Neural progenitor cell (in vitro differentiated cells): ENCODE measurements around the gene AOX1. TPM values are rescaled to one million over a fixed set of nuclear protein-coding genes. Genes with fewer than 3 reads are reported as not detected.

Experiments
- DNase-seq: peaks from one replicate; pipeline ENCODE4 v3.0.0-alpha.2; 2016; ENCODE audit warnings: low spot score
- H2AFZ ChIP-seq: fragments of 200-600 bp; sonication (generic); replicated peaks from 2 replicates; pipeline ENCODE4 v1.6.1; 2016; ENCODE audit warnings: antibody characterized with exemption
- H3F3A ChIP-seq: fragments of 200-600 bp; sonication (generic); 2 replicates; pipeline ENCODE4 v1.6.1; 2016; ENCODE audit warnings: antibody characterized with exemption, low read depth
- H3K27ac ChIP-seq: fragments of 200-600 bp; sonication (generic); 2 replicates; pipeline ENCODE4 v1.5.1; 2016; ENCODE audit warnings: mild to moderate bottlenecking
- H3K27me3 ChIP-seq: fragments of 200-600 bp; sonication (generic); 2 replicates; pipeline ENCODE4 v1.6.1; 2016; ENCODE audit warnings: mild to moderate bottlenecking, moderate library complexity
- H3K36me3 ChIP-seq: fragments of 200-600 bp; sonication (generic); 2 replicates; pipeline ENCODE4 v1.5.1; 2016
- H3K4me1 ChIP-seq: fragments of 200-600 bp; sonication (generic); 2 replicates; pipeline ENCODE4 v1.6.1; 2016; ENCODE audit warnings: mixed run types
- H3K4me2 ChIP-seq: fragments of 200-600 bp; sonication (generic); 2 replicates; pipeline ENCODE4 v1.6.1; 2016
- H3K4me3 ChIP-seq: fragments of 200-600 bp; sonication (generic); 2 replicates; pipeline ENCODE4 v1.5.1; 2016
- H3K79me2 ChIP-seq: fragments of 200-600 bp; sonication (generic); 2 replicates; pipeline ENCODE4 v1.6.1; 2016; ENCODE audit warnings: low read depth
- H3K9ac ChIP-seq: fragments of 200-600 bp; sonication (generic); 2 replicates; pipeline ENCODE4 v1.6.1; 2016
- H3K9me3 ChIP-seq: fragments of 200-600 bp; sonication (generic); 2 replicates; pipeline ENCODE4 v1.5.1; 2016; ENCODE audit warnings: low read depth
- H4K20me1 ChIP-seq: fragments of 200-600 bp; sonication (generic); 2 replicates; pipeline ENCODE4 v1.6.1; 2016; ENCODE audit warnings: low read depth
- H3K27ac Mint-ChIP-seq: 3 replicates; pipeline ENCODE4 v1.8.0; 2021; ENCODE audit warnings: mixed read lengths
- H3K27me3 Mint-ChIP-seq: 2 replicates; pipeline ENCODE4 v1.8.0; 2022; ENCODE audit warnings: low read depth, mild to moderate bottlenecking, inconsistent platforms, moderate library complexity, mixed read lengths; ENCODE audit not compliant: insufficient read depth
- H3K36me3 Mint-ChIP-seq: 3 replicates; pipeline ENCODE4 v1.8.0; 2021; ENCODE audit warnings: mixed read lengths
- H3K4me1 Mint-ChIP-seq: 3 replicates; pipeline ENCODE4 v1.8.0; 2021; ENCODE audit warnings: mixed read lengths
- H3K4me3 Mint-ChIP-seq: 3 replicates; pipeline ENCODE4 v1.8.0; 2021; ENCODE audit warnings: mild to moderate bottlenecking, moderate library complexity, mixed read lengths
- H3K9me3 Mint-ChIP-seq: 3 replicates; pipeline ENCODE4 v1.8.0; 2020; ENCODE audit warnings: mixed read lengths
- EZH2 ChIP-seq: fragments of 200-600 bp; sonication (generic); IDR thresholded peaks from 2 replicates; pipeline ENCODE4 v1.6.1; 2017; ENCODE audit warnings: antibody characterized with exemption, mild to moderate bottlenecking, moderate library complexity
- EZH2phosphoT487 ChIP-seq: fragments of 200-600 bp; sonication (generic); IDR thresholded peaks from 2 replicates; pipeline ENCODE4 v1.6.1; 2017; ENCODE audit warnings: antibody characterized with exemption
- total RNA-seq: library from RNA; depleted of rRNA; stranded (reverse); fragments of >200 nt; gene quantifications from 2 replicates; pipeline ENCODE4 v1.2.3, GENCODE V29; 2015; ENCODE audit warnings: low replicate concordance
- TF ChIP-seq, protein P1 (sequence below): fragments of 200-600 bp; sonication (generic); IDR thresholded peaks from 2 replicates; pipeline ENCODE4 v1.5.1; 2017; ENCODE audit warnings: antibody characterized with exemption, mild to moderate bottlenecking

The AOX1 gene
- total RNA-seq, 1 donor from 2014 or later: 6.2 TPM

GRCh38 chr2:200595913-200596312, 10.1 kb downstream of the AOX1 start:
- Histone ChIP-seq H3K9ac (no peak overlapping the region), H3K4me1 (no peaks in the 10 kb centered on the region), H3K4me3 (no peak overlapping the region), H2AFZ (no peak overlapping the region), H3K9me3 (no peaks in the 10 kb centered on the region), H3K36me3 (no peaks in the 10 kb centered on the region), H3K27me3 (no peaks in the 10 kb centered on the region), H3K79me2 (no peaks in the 10 kb centered on the region), H3K4me2 (no peak overlapping the region), H3K27ac (no peak overlapping the region), H4K20me1 (no peaks in the 10 kb centered on the region), H3F3A (no peaks in the 10 kb centered on the region)
- Mint-ChIP-seq H3K36me3 (no peaks in the 10 kb centered on the region), H3K27ac (no peak overlapping the region), H3K9me3 (no peaks in the 10 kb centered on the region), H3K4me1 (peaks cover 2% of the 10 kb centered on the region), H3K27me3 (peaks cover 4% of the 10 kb centered on the region), H3K4me3 (no peak overlapping the region)
- DNase-seq: no peak
- TF ChIP-seq EZH2: no peak
- TF ChIP-seq, protein P1, sequence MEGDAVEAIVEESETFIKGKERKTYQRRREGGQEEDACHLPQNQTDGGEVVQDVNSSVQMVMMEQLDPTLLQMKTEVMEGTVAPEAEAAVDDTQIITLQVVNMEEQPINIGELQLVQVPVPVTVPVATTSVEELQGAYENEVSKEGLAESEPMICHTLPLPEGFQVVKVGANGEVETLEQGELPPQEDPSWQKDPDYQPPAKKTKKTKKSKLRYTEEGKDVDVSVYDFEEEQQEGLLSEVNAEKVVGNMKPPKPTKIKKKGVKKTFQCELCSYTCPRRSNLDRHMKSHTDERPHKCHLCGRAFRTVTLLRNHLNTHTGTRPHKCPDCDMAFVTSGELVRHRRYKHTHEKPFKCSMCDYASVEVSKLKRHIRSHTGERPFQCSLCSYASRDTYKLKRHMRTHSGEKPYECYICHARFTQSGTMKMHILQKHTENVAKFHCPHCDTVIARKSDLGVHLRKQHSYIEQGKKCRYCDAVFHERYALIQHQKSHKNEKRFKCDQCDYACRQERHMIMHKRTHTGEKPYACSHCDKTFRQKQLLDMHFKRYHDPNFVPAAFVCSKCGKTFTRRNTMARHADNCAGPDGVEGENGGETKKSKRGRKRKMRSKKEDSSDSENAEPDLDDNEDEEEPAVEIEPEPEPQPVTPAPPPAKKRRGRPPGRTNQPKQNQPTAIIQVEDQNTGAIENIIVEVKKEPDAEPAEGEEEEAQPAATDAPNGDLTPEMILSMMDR: no peak
- TF ChIP-seq EZH2phosphoT487: no peak

DNA sequence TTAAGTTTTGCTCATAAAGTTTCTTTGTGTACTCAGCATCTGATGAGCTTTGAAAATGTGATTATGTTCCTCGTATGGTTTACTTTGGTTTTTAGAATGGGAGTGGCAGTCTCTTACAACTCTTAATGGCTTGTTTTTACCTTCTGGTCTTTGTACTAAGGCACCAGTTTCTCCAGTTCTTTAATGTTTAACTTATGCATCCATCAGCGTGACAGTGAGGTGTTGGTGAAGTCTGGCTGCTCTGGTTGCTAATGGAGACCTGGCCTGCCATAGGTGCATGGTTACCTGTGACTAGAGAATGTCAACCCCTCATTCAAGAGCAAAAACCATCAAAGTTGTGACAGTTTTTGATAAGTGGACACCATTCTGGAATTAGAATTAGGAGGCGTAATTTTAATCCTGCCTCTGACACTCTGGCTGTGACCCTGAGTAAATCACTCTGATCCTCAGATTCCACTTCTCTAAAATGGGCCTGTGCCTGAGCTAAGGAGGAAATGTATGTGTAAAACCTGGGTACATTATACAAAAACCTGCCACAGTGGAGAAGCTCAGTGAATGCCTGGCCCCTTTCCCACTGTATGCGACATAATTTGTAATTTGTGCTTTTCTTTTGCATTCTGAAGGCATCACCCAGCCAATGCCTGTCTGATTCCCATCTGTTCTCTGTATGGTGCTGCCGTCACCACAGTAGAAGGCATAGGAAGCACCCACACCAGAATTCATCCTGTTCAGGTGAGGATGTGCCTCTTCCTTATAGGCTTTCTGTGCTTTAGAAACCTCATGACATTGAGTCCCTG, 11.2 kb downstream of the AOX1 start:
- peaks cover 4% of the 10 kb centered on the region for H3K27me3 Mint-ChIP-seq
- no peak overlapping the region for H3K27ac Mint-ChIP-seq
- no peaks in the 10 kb centered on the region for H3K9me3 Mint-ChIP-seq
- no peaks in the 10 kb centered on the region for H3K27me3 ChIP-seq
- no peaks in the 10 kb centered on the region for H3K4me1 ChIP-seq
- H3K36me3 Mint-ChIP-seq: no peaks in the 10 kb centered on the region
- TF ChIP-seq EZH2 (no peak), EZH2phosphoT487 (no peak)
- TF ChIP-seq, protein P1: no peak
- H2AFZ ChIP-seq: no peak overlapping the region
- H3F3A ChIP-seq: no peaks in the 10 kb centered on the region
- no peaks in the 10 kb centered on the region for H3K9me3 ChIP-seq
- no peak for DNase-seq
- H3K4me3 Mint-ChIP-seq: no peak overlapping the region
- H3K9ac ChIP-seq: no peak overlapping the region
- H4K20me1 ChIP-seq: no peaks in the 10 kb centered on the region
- peaks cover 2% of the 10 kb centered on the region for H3K4me1 Mint-ChIP-seq
- no peak overlapping the region for H3K4me2 ChIP-seq
- H3K36me3 ChIP-seq: no peaks in the 10 kb centered on the region
- H3K79me2 ChIP-seq: no peaks in the 10 kb centered on the region
- no peak overlapping the region for H3K27ac ChIP-seq
- no peak overlapping the region for H3K4me3 ChIP-seq

DNA sequence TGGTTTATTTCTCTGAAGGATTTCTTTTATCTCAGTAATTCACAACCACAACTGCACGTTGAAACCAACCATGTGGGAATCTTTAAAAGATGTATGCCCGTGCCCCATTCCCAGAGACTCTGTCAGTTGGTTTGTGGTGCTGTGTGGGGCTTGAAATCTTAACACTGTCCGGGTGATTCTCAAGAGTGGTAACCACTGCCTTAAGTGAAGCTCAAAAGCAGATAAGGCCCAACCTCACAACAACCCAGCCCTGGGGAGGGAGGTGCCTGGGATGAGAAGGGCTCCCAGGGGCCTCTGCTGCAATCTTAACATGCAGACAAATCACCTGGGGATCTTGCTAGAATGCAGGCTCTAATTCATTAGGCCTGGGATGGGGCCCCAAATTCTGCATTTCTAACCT, 13.4 kb downstream of the AOX1 start:
- no peak overlapping the region for H3K4me3 ChIP-seq

More for the DNA sequence above, 13.4 kb downstream of the AOX1 start:
- H4K20me1 ChIP-seq: no peaks in the 10 kb centered on the region
- TF ChIP-seq, protein P1: no peak
- no peak for TF ChIP-seq EZH2phosphoT487
- TF ChIP-seq EZH2: no peak
- H3F3A ChIP-seq: no peaks in the 10 kb centered on the region
- H3K4me1 ChIP-seq: no peaks in the 10 kb centered on the region
- no peak overlapping the region for H3K9ac ChIP-seq
- DNase-seq: no peak
- Mint-ChIP-seq H3K9me3 (no peaks in the 10 kb centered on the region), H3K4me1 (peaks cover 2% of the 10 kb centered on the region), H3K27ac (no peak overlapping the region), H3K27me3 (peaks cover 2% of the 10 kb centered on the region), H3K4me3 (no peak overlapping the region), H3K36me3 (no peaks in the 10 kb centered on the region)
- no peaks in the 10 kb centered on the region for H3K79me2 ChIP-seq
- H3K4me2 ChIP-seq: no peak overlapping the region
- no peaks in the 10 kb centered on the region for H3K36me3 ChIP-seq
- H3K27ac ChIP-seq: no peak overlapping the region
- H3K9me3 ChIP-seq: no peaks in the 10 kb centered on the region
- no peaks in the 10 kb centered on the region for H3K27me3 ChIP-seq
- no peak overlapping the region for H2AFZ ChIP-seq
